ENCODE results near the gene TEX38. TPM values are rescaled to one million over a fixed set of nuclear protein-coding genes. Genes with fewer than 3 reads are reported as not detected.

TEX38 gene
- total and polyA plus RNA-seq, 2 of the 13 experiments (the other 11 are each of a cell fraction or from before 2014, with no cell fraction given): 0.18 TPM; not detected in 1

DNA sequence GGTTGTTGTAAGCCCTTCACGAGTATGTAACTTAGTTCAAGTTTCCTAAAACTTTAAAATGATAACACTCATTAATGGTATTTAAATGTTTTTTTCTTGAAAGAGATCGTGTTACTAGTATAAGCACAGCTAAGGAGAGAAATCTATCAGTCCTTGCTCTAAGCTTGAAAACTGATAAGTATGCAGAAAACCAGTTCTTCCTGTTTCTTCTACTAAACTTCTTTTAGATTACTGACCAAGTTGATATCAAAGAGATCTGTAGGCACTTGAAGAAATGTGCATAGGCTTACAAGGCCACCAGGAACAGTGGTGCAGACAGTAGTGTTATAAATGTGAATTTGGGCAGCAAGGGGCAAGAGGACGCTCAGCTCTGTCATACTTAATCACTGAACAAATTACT, 43.3 kb downstream of the TEX38 start (continued):
- TF ChIP-seq, protein P1, sequence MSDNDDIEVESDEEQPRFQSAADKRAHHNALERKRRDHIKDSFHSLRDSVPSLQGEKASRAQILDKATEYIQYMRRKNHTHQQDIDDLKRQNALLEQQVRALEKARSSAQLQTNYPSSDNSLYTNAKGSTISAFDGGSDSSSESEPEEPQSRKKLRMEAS (IDR thresholded peaks at IDR 0.05): no peak
- TF ChIP-seq MED8 (CRISPR knock-in tag; IDR thresholded peaks at IDR 0.05; ENCODE audit: insufficient replicate concordance) (no peak), KLF11 (CRISPR knock-in tag; IDR thresholded peaks at IDR 0.05) (no peak), MIER2 (CRISPR knock-in tag; IDR thresholded peaks at IDR 0.05) (no peak), ZSCAN31 (CRISPR knock-in tag; IDR thresholded peaks at IDR 0.05; ENCODE audit: low read depth) (no peak), MXD4 (CRISPR knock-in tag; IDR thresholded peaks at IDR 0.05) (no peak)
- TF ChIP-seq, protein P2, sequence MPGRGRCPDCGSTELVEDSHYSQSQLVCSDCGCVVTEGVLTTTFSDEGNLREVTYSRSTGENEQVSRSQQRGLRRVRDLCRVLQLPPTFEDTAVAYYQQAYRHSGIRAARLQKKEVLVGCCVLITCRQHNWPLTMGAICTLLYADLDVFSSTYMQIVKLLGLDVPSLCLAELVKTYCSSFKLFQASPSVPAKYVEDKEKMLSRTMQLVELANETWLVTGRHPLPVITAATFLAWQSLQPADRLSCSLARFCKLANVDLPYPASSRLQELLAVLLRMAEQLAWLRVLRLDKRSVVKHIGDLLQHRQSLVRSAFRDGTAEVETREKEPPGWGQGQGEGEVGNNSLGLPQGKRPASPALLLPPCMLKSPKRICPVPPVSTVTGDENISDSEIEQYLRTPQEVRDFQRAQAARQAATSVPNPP (CRISPR knock-in tag; IDR thresholded peaks at IDR 0.05): no peak
- TF ChIP-seq, protein P3, sequence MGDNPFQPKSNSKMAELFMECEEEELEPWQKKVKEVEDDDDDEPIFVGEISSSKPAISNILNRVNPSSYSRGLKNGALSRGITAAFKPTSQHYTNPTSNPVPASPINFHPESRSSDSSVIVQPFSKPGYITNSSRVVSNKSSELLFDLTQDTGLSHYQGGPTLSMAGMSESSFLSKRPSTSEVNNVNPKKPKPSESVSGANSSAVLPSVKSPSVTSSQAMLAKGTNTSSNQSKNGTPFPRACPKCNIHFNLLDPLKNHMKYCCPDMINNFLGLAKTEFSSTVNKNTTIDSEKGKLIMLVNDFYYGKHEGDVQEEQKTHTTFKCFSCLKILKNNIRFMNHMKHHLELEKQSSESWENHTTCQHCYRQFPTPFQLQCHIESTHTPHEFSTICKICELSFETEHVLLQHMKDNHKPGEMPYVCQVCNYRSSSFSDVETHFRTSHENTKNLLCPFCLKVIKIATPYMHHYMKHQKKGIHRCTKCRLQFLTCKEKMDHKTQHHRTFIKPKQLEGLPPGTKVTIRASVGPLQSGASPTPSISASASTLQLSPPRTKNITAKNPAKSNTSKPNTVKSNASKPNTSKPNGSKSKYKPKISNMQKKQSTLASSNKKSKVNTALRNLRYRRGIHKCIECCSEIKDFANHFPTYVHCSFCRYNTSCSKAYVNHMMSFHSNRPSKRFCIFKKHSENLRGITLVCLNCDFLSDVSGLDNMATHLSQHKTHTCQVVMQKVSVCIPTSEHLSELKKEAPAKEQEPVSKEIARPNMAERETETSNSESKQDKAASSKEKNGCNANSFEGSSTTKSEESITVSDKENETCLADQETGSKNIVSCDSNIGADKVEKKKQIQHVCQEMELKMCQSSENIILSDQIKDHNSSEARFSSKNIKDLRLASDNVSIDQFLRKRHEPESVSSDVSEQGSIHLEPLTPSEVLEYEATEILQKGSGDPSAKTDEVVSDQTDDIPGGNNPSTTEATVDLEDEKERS (CRISPR knock-in tag; IDR thresholded peaks at IDR 0.05): no peak

DNA sequence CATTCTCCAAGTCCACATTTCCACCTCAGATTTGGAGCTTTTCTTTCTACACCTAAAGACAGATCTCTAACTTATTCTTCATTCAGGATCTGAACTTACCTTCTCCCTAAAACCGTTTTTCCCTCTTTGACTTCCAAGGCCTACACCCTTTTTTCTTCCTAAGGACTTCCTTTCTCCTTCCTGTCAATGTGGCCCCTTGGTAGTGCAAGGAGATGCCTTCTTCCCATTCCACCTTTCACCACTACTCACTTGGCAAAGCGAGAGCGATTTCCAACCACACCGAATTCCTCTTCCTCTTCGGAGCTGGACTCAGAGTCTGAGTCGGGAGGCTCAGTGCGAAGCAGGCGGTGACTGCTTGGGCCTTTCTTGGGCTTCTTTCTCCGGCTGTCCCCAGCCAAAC, 46.0 kb downstream of the TEX38 start:
- BruUV-seq (replicated peaks): no TSS peak
- FAIRE-seq (no peak), DNase-seq (ENCODE audit: low spot score) (no peak), ATAC-seq (no peak)
- Histone ChIP-seq H3K9me3 (ENCODE audit: low read length) (no peaks in the 10 kb centered on the region), H2AFZ (ENCODE audit: low read length) (no peak overlapping the region), H3K79me2 (ENCODE audit: insufficient read depth, low read length) (peaks cover 21% of the 10 kb centered on the region), H3K9ac (ENCODE audit: insufficient read depth, low read depth, low read length) (peak overlapping the region; percentile 96), H3K4me3 (replicated peaks in 1 of 3; ENCODE audit: insufficient read depth in 1 of 3, low read depth in 2 of 3, low read length in 3 of 3) (peak overlapping the region; percentile 84 to 97 (median 96)), H3K4me1 (ENCODE audit: insufficient read depth, low read length) (peaks cover 27% of the 10 kb centered on the region), H3K36me3 (replicated peaks in 1 of 2; ENCODE audit: control insufficient read depth in 1 of 2, insufficient read depth in 2 of 2, low read length in 2 of 2) (peaks cover 8 to 24% of the 10 kb centered on the region in 2 experiments; a peak in 4 of 5 replicates), H3K27ac (ENCODE audit: extremely low read length, insufficient read depth, low read length) (no peak overlapping the region), H3K4me2 (ENCODE audit: low read depth, low read length) (peak overlapping the region; percentile 96), H4K20me1 (ENCODE audit: insufficient read depth, low read length) (no peaks in the 10 kb centered on the region; the same call in 1 of the 2 replicates), H3K27me3 (ENCODE audit: control insufficient read depth in 1 of 2, insufficient read depth in 2 of 2, low read length in 2 of 2) (no peaks in the 10 kb centered on the region; a peak in 1 of 5 replicates)
- CTCF ChIA-PET (ENCODE audit: low intra/inter-chr PET ratio, low total read pairs): no interaction called here
- intact Hi-C loops (cut with micrococcal nuclease; ENCODE audit: unreplicated experiment) (no loop called here), in situ Hi-C loops (cut with HindIII; ENCODE audit: extremely low pct_ligation_motif_present, low pct_unique_long_range_greater_than_20kb) (no loop called here)
- 60% methylated on average over 9 of the region's 9 CpGs for WGBS (ENCODE audit: low lambda C conversion rate)
- POLR2A ChIA-PET: no interaction called here
- TF ChIP-seq MATR3 (CRISPR knock-in tag; IDR thresholded peaks at IDR 0.05) (no peak), ZMAT3 (CRISPR knock-in tag; conservative IDR thresholded peaks at IDR 0.05) (no peak), ZNF614 (CRISPR knock-in tag; IDR thresholded peaks at IDR 0.05; ENCODE audit: borderline replicate concordance) (no peak), TBX3 (IDR thresholded peaks at IDR 0.05; ENCODE audit: borderline replicate concordance) (no peak), ZBTB38 (CRISPR knock-in tag; IDR thresholded peaks at IDR 0.05) (no peak)
- TF ChIP-seq, protein P4, sequence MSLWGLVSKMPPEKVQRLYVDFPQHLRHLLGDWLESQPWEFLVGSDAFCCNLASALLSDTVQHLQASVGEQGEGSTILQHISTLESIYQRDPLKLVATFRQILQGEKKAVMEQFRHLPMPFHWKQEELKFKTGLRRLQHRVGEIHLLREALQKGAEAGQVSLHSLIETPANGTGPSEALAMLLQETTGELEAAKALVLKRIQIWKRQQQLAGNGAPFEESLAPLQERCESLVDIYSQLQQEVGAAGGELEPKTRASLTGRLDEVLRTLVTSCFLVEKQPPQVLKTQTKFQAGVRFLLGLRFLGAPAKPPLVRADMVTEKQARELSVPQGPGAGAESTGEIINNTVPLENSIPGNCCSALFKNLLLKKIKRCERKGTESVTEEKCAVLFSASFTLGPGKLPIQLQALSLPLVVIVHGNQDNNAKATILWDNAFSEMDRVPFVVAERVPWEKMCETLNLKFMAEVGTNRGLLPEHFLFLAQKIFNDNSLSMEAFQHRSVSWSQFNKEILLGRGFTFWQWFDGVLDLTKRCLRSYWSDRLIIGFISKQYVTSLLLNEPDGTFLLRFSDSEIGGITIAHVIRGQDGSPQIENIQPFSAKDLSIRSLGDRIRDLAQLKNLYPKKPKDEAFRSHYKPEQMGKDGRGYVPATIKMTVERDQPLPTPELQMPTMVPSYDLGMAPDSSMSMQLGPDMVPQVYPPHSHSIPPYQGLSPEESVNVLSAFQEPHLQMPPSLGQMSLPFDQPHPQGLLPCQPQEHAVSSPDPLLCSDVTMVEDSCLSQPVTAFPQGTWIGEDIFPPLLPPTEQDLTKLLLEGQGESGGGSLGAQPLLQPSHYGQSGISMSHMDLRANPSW (CRISPR knock-in tag; IDR thresholded peaks at IDR 0.05; ENCODE audit: borderline replicate concordance): no peak
- TF ChIP-seq, protein P5, sequence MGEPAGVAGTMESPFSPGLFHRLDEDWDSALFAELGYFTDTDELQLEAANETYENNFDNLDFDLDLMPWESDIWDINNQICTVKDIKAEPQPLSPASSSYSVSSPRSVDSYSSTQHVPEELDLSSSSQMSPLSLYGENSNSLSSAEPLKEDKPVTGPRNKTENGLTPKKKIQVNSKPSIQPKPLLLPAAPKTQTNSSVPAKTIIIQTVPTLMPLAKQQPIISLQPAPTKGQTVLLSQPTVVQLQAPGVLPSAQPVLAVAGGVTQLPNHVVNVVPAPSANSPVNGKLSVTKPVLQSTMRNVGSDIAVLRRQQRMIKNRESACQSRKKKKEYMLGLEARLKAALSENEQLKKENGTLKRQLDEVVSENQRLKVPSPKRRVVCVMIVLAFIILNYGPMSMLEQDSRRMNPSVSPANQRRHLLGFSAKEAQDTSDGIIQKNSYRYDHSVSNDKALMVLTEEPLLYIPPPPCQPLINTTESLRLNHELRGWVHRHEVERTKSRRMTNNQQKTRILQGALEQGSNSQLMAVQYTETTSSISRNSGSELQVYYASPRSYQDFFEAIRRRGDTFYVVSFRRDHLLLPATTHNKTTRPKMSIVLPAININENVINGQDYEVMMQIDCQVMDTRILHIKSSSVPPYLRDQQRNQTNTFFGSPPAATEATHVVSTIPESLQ (CRISPR knock-in tag; conservative IDR thresholded peaks at IDR 0.05): no peak
